Osteoblast (primary cell): ENCODE measurements around the gene NFKBIZ. TPM values are rescaled to one million over a fixed set of nuclear protein-coding genes. Genes with fewer than 3 reads are reported as not detected.
A peak's percentile ranks its signal among the peaks of the same experiment; 100 is the strongest.

ENCODE experiments used
- DNase-seq: peaks from one replicate; pipeline ENCODE4 v3.0.0; 2011; ENCODE audit warnings: low spot score, mixed read lengths; ENCODE audit not compliant: insufficient read length; ENCODE audit errors: missing footprints
- H2AFZ ChIP-seq: 2 replicates; pipeline ENCODE4 v1.6.0; 2011; ENCODE audit warnings: mild to moderate bottlenecking, low read length
- H3K27ac ChIP-seq: 2 replicates; pipeline ENCODE4 v1.5.1; 2011; ENCODE audit warnings: mild to moderate bottlenecking, low read depth, low read length, moderate library complexity
- H3K27me3 ChIP-seq: 2 replicates; pipeline ENCODE4 v1.6.0; 2012; ENCODE audit warnings: mild to moderate bottlenecking, control low read depth, inconsistent platforms, low read length, moderate library complexity; ENCODE audit not compliant: insufficient read depth
- H3K36me3 ChIP-seq: 2 replicates; pipeline ENCODE4 v1.5.1; 2011; ENCODE audit warnings: mild to moderate bottlenecking, low read length, control low read depth, moderate library complexity; ENCODE audit not compliant: insufficient read depth
- H3K4me1 ChIP-seq: 2 replicates; pipeline ENCODE4 v1.5.1; 2011; ENCODE audit warnings: mild to moderate bottlenecking, low read length, control low read depth, moderate library complexity; ENCODE audit not compliant: insufficient read depth
- H3K4me2 ChIP-seq: 2 replicates; pipeline ENCODE4 v1.6.0; 2011; ENCODE audit warnings: mild to moderate bottlenecking, low read length; ENCODE audit not compliant: insufficient read depth
- H3K4me3 ChIP-seq: fragments of 200-600 bp; sonication (generic); 3 replicates; pipeline ENCODE4 v1.5.1; 2012; ENCODE audit warnings: mild to moderate bottlenecking, low read length, inconsistent platforms; ENCODE audit not compliant: insufficient read depth
- H3K79me2 ChIP-seq: 2 replicates; pipeline ENCODE4 v1.6.0; 2012; ENCODE audit warnings: mild to moderate bottlenecking, low read length, control low read depth, inconsistent platforms; ENCODE audit not compliant: insufficient read depth
- H3K9me3 ChIP-seq: 2 replicates; pipeline ENCODE4 v1.5.1; 2011; ENCODE audit warnings: low read depth, low read length, control low read depth
- H4K20me1 ChIP-seq: 2 replicates; pipeline ENCODE4 v1.6.0; 2012; ENCODE audit warnings: mild to moderate bottlenecking, low read length, control low read depth; ENCODE audit not compliant: insufficient read depth
- CTCF ChIP-seq: IDR thresholded peaks from 2 replicates; pipeline ENCODE4 v1.5.1; 2011; ENCODE audit warnings: mild to moderate bottlenecking, low read depth, low read length, moderate library complexity; ENCODE audit errors: extremely low read depth
- total RNA-seq: library from RNA; depleted of rRNA; stranded (reverse); fragments of >200 nt; gene quantifications from 2 replicates; pipeline ENCODE4 v1.2.3, GENCODE V29; 2012

NFKBIZ gene
- total RNA-seq, 1 donor = 55.0 TPM

GRCh38 chr3:101886626-101887025 lies 37.3 kb downstream of the NFKBIZ start:
- Histone ChIP-seq H3K27me3 (no peaks in the 10 kb centered on the region), H4K20me1 (no peaks in the 10 kb centered on the region)
- TF ChIP-seq CTCF = no peak

GRCh38 chr3:101888653-101889052 lies 39.3 kb downstream of the NFKBIZ start:
- no peak for TF ChIP-seq CTCF
- H2AFZ ChIP-seq = peak overlapping the region; percentile 46

More at GRCh38 chr3:101886626-101887025, 37.3 kb downstream of the NFKBIZ start:
- Histone ChIP-seq H3K79me2 (no peaks in the 10 kb centered on the region), H3K9me3 (no peaks in the 10 kb centered on the region), H2AFZ (no peak overlapping the region), H3K36me3 (no peaks in the 10 kb centered on the region), H3K4me1 (no peaks in the 10 kb centered on the region), H3K4me2 (no peak overlapping the region), H3K27ac (no peak overlapping the region), H3K4me3 (no peak overlapping the region)
- DNase-seq = no peak

GRCh38 chr3:101890716-101891115 lies 41.4 kb downstream of the NFKBIZ start:
- H3K4me2 ChIP-seq = no peak overlapping the region
- H3K27ac ChIP-seq = peak overlapping the region; percentile 46
- no peak for TF ChIP-seq CTCF
- no peak for DNase-seq
- no peak overlapping the region for H2AFZ ChIP-seq
- H3K4me3 ChIP-seq = no peak overlapping the region
- no peaks in the 10 kb centered on the region for H3K27me3 ChIP-seq
- H4K20me1 ChIP-seq = no peaks in the 10 kb centered on the region
- H3K4me1 ChIP-seq = no peaks in the 10 kb centered on the region
- H3K9me3 ChIP-seq = no peaks in the 10 kb centered on the region
- H3K36me3 ChIP-seq = no peaks in the 10 kb centered on the region
- H3K79me2 ChIP-seq = no peaks in the 10 kb centered on the region

More at GRCh38 chr3:101888653-101889052, 39.3 kb downstream of the NFKBIZ start:
- DNase-seq = no peak
- H3K36me3 ChIP-seq = no peaks in the 10 kb centered on the region
- H3K4me1 ChIP-seq = no peaks in the 10 kb centered on the region
- no peak overlapping the region for H3K4me2 ChIP-seq
- H3K27me3 ChIP-seq = no peaks in the 10 kb centered on the region
- no peaks in the 10 kb centered on the region for H3K79me2 ChIP-seq
- no peak overlapping the region for H3K27ac ChIP-seq
- no peaks in the 10 kb centered on the region for H4K20me1 ChIP-seq
- H3K9me3 ChIP-seq = no peaks in the 10 kb centered on the region
- no peak overlapping the region for H3K4me3 ChIP-seq

GRCh38 chr3:101892648-101893047 lies 43.3 kb downstream of the NFKBIZ start:
- H3K4me2 ChIP-seq = no peak overlapping the region
- H3K36me3 ChIP-seq = no peaks in the 10 kb centered on the region
- H4K20me1 ChIP-seq = no peaks in the 10 kb centered on the region
- DNase-seq = no peak
- H2AFZ ChIP-seq = no peak overlapping the region
- no peaks in the 10 kb centered on the region for H3K27me3 ChIP-seq
- H3K79me2 ChIP-seq = no peaks in the 10 kb centered on the region
- no peak overlapping the region for H3K4me3 ChIP-seq
- H3K9me3 ChIP-seq = no peaks in the 10 kb centered on the region
- H3K4me1 ChIP-seq = no peaks in the 10 kb centered on the region
- H3K27ac ChIP-seq = no peak overlapping the region
- TF ChIP-seq CTCF = no peak
